T-helper 17 cell (primary cell): ENCODE results near the gene GAD2. TPM values are rescaled to one million over a fixed set of nuclear protein-coding genes. Genes with fewer than 3 reads are reported as not detected.
A peak's percentile ranks its signal among the peaks of the same experiment; 100 is the strongest.

ENCODE experiments used
- ATAC-seq: fragments of 150-1000 bp; cut with Tn5 transposase; 2 replicates; pipeline ENCODE4 v1.10.0; 2021; ENCODE audit warnings: mild to moderate bottlenecking, moderate library complexity
- DNase-seq, 3 donors: peaks; one replicate each; pipeline versions ENCODE4 v3.0.0 to v3.0.0-alpha.2; 2020 to 2021
- H3K9me3 ChIP-seq: one replicate; pipeline ENCODE4 v1.7.0; 2013; ENCODE audit warnings: low read length, mild to moderate bottlenecking; ENCODE audit not compliant: control insufficient read depth, poor library complexity, severe bottlenecking
- H3K27ac Mint-ChIP-seq: one replicate; pipeline ENCODE4 v1.8.0; 2022; ENCODE audit warnings: mild to moderate bottlenecking, moderate library complexity, mixed read lengths
- H3K27me3 Mint-ChIP-seq: one replicate; pipeline ENCODE4 v1.8.0; 2022; ENCODE audit warnings: mixed read lengths
- H3K36me3 Mint-ChIP-seq: one replicate; pipeline ENCODE4 v1.8.0; 2022; ENCODE audit warnings: low read depth, mixed read lengths
- H3K4me1 Mint-ChIP-seq: one replicate; pipeline ENCODE4 v1.8.0; 2022; ENCODE audit warnings: mild to moderate bottlenecking, mixed read lengths
- H3K4me3 Mint-ChIP-seq: one replicate; pipeline ENCODE4 v1.8.0; 2022; ENCODE audit warnings: mild to moderate bottlenecking, moderate library complexity, mixed read lengths
- total RNA-seq, 4 donors: library from RNA in 2 of 4; stranded (reverse) in 2 of 4; gene quantifications; one replicate each; pipeline ENCODE4 v1.2.3 and lab custom pipeline; 2022 to 2026

Gene GAD2
- total RNA-seq, 2 donors from 2014 or later, result not detected

- ATAC-seq (no peak), DNase-seq (no peak)
- Mint-ChIP-seq H3K27me3 (peaks cover 35% of the 10 kb centered on the region), H3K4me3 (no peak overlapping the region), H3K36me3 (no peaks in the 10 kb centered on the region), H3K4me1 (no peaks in the 10 kb centered on the region), H3K27ac (no peak overlapping the region)
- H3K9me3 ChIP-seq, result no peaks in the 10 kb centered on the region
Observed at GRCh38 chr10:26303366-26303765, 86.8 kb downstream of the GAD2 start.

GRCh38 chr10:26310361-26310760 is 93.8 kb downstream of the GAD2 start:
- no peak for ATAC-seq

GRCh38 chr10:26311383-26311940 is 94.9 kb downstream of the GAD2 start:
- H3K27me3 Mint-ChIP-seq, result peaks cover 54% of the 10 kb centered on the region
- no peak for DNase-seq
- no peak overlapping the region for H3K27ac Mint-ChIP-seq
- no peaks in the 10 kb centered on the region for H3K4me1 Mint-ChIP-seq
- H3K9me3 ChIP-seq, result no peaks in the 10 kb centered on the region
- no peak overlapping the region for H3K4me3 Mint-ChIP-seq
- H3K36me3 Mint-ChIP-seq, result no peaks in the 10 kb centered on the region
- ATAC-seq, result no peak

More at GRCh38 chr10:26310361-26310760, 93.8 kb downstream of the GAD2 start:
- Mint-ChIP-seq H3K4me3 (no peak overlapping the region), H3K36me3 (no peaks in the 10 kb centered on the region), H3K4me1 (no peaks in the 10 kb centered on the region), H3K27me3 (peaks cover 58% of the 10 kb centered on the region), H3K27ac (no peak overlapping the region)
- H3K9me3 ChIP-seq, result no peaks in the 10 kb centered on the region
- DNase-seq, result no peak

GRCh38 chr10:26314265-26315013 is 97.9 kb downstream of the GAD2 start:
- H3K27me3 Mint-ChIP-seq, result peaks cover 50% of the 10 kb centered on the region
- no peaks in the 10 kb centered on the region for H3K9me3 ChIP-seq
- H3K4me3 Mint-ChIP-seq, result no peak overlapping the region
- no peak for ATAC-seq
- H3K36me3 Mint-ChIP-seq, result no peaks in the 10 kb centered on the region
- no peak overlapping the region for H3K27ac Mint-ChIP-seq
- no peaks in the 10 kb centered on the region for H3K4me1 Mint-ChIP-seq
- no peak for DNase-seq

GRCh38 chr10:26318672-26319071 is 102.1 kb downstream of the GAD2 start:
- ATAC-seq, result no peak
- H3K4me3 Mint-ChIP-seq, result no peak overlapping the region
- peaks cover 2% of the 10 kb centered on the region for H3K36me3 Mint-ChIP-seq

GRCh38 chr10:26323219-26323618 is 106.6 kb downstream of the GAD2 start:
- H3K36me3 Mint-ChIP-seq, result peaks cover 4% of the 10 kb centered on the region

More at GRCh38 chr10:26318672-26319071, 102.1 kb downstream of the GAD2 start:
- H3K9me3 ChIP-seq, result no peaks in the 10 kb centered on the region
- Mint-ChIP-seq H3K27me3 (peaks cover 53% of the 10 kb centered on the region), H3K4me1 (peaks cover 2% of the 10 kb centered on the region), H3K27ac (no peak overlapping the region)
- no peak for DNase-seq

GRCh38 chr10:26326851-26327250 is 110.3 kb downstream of the GAD2 start:
- H3K27me3 Mint-ChIP-seq, result peaks cover 27% of the 10 kb centered on the region
- H3K4me3 Mint-ChIP-seq, result no peak overlapping the region
- ATAC-seq (no peak), DNase-seq (no peak)
- peaks cover 10% of the 10 kb centered on the region for H3K4me1 Mint-ChIP-seq
- peaks cover 4% of the 10 kb centered on the region for H3K36me3 Mint-ChIP-seq
- H3K9me3 ChIP-seq, result no peaks in the 10 kb centered on the region
- H3K27ac Mint-ChIP-seq, result no peak overlapping the region

More at GRCh38 chr10:26323219-26323618, 106.6 kb downstream of the GAD2 start:
- ATAC-seq (no peak), DNase-seq (no peak)
- H3K4me3 Mint-ChIP-seq, result no peak overlapping the region
- H3K27me3 Mint-ChIP-seq, result peaks cover 33% of the 10 kb centered on the region
- no peak overlapping the region for H3K27ac Mint-ChIP-seq
- peaks cover 2% of the 10 kb centered on the region for H3K4me1 Mint-ChIP-seq
- no peaks in the 10 kb centered on the region for H3K9me3 ChIP-seq

GRCh38 chr10:26327811-26328210 is 111.2 kb downstream of the GAD2 start:
- Mint-ChIP-seq H3K27me3 (peaks cover 23% of the 10 kb centered on the region), H3K27ac (no peak overlapping the region), H3K4me3 (no peak overlapping the region), H3K36me3 (peaks cover 4% of the 10 kb centered on the region), H3K4me1 (peaks cover 10% of the 10 kb centered on the region)
- ATAC-seq (no peak), DNase-seq (no peak)
- H3K9me3 ChIP-seq, result no peaks in the 10 kb centered on the region

GRCh38 chr10:26331371-26331770 is 114.8 kb downstream of the GAD2 start:
- Mint-ChIP-seq H3K27ac (no peak overlapping the region), H3K27me3 (peaks cover 23% of the 10 kb centered on the region), H3K4me3 (no peak overlapping the region), H3K36me3 (no peaks in the 10 kb centered on the region), H3K4me1 (peaks cover 8% of the 10 kb centered on the region)
- ATAC-seq (no peak), DNase-seq (no peak)
- peaks cover 3% of the 10 kb centered on the region for H3K9me3 ChIP-seq

- Mint-ChIP-seq H3K4me3 (no peak overlapping the region), H3K36me3 (peaks cover 3% of the 10 kb centered on the region), H3K4me1 (peaks cover 8% of the 10 kb centered on the region), H3K27me3 (peaks cover 15% of the 10 kb centered on the region), H3K27ac (no peak overlapping the region)
- DNase-seq (no peak), ATAC-seq (no peak)
- peaks cover 3% of the 10 kb centered on the region for H3K9me3 ChIP-seq
Observed at GRCh38 chr10:26334232-26334931, 117.8 kb downstream of the GAD2 start.

- peaks cover 3% of the 10 kb centered on the region for H3K9me3 ChIP-seq
- DNase-seq, result peak; percentile 30 to 48 (median 46)
- Mint-ChIP-seq H3K27ac (no peak overlapping the region), H3K4me1 (peaks cover 3% of the 10 kb centered on the region), H3K27me3 (peaks cover 9% of the 10 kb centered on the region), H3K4me3 (peak overlapping the region; percentile 90), H3K36me3 (peaks cover 3% of the 10 kb centered on the region)
- ATAC-seq, result peak; percentile 93
Observed at GRCh38 chr10:26334932-26335573, 118.5 kb downstream of the GAD2 start.

GRCh38 chr10:26335574-26336093 is 119.1 kb downstream of the GAD2 start:
- Mint-ChIP-seq H3K36me3 (peaks cover 3% of the 10 kb centered on the region), H3K27ac (no peak overlapping the region), H3K4me3 (peak overlapping the region; percentile 90), H3K27me3 (peaks cover 9% of the 10 kb centered on the region), H3K4me1 (peaks cover 3% of the 10 kb centered on the region)
- ATAC-seq, result peak; percentile 33
- peaks cover 3% of the 10 kb centered on the region for H3K9me3 ChIP-seq
- no peak for DNase-seq

- Mint-ChIP-seq H3K27ac (no peak overlapping the region), H3K4me3 (no peak overlapping the region), H3K27me3 (peaks cover 4% of the 10 kb centered on the region), H3K36me3 (peaks cover 3% of the 10 kb centered on the region), H3K4me1 (peaks cover 5% of the 10 kb centered on the region)
- ATAC-seq (no peak), DNase-seq (no peak)
- peaks cover 3% of the 10 kb centered on the region for H3K9me3 ChIP-seq
Observed at GRCh38 chr10:26336979-26337378, 120.4 kb downstream of the GAD2 start.
